Lung (tissue), 12 donors: ENCODE data around the gene ACIN1. TPM values are rescaled to one million over a fixed set of nuclear protein-coding genes. Genes with fewer than 3 reads are reported as not detected.

ENCODE experiments used
- ATAC-seq: fragments of 200-7000 bp; cut with Tn5 transposase; one replicate; pipeline ENCODE4 v1.9.1; 2020; ENCODE audit warnings: moderate number of reproducible peaks; ENCODE audit not compliant: insufficient read depth, low FRiP score
- DNase-seq, 3 donors: peaks; one replicate each; pipeline ENCODE4 v3.0.0-alpha.2; 2013 to 2017
- H3K27ac ChIP-seq, 2 donors: one replicate each; pipeline ENCODE4 v1.5.1; 2013; ENCODE audit warnings: mild to moderate bottlenecking in 2 of 2, moderate library complexity in 2 of 2, control low read depth in 1 of 2, inconsistent platforms in 1 of 2, low read depth in 1 of 2, low read length in 1 of 2
- H3K27me3 ChIP-seq, 3 donors: one replicate each; pipeline ENCODE4 v1.5.1; 2013; ENCODE audit warnings: low read length in 2 of 3; ENCODE audit not compliant: control insufficient read depth in 3 of 3, insufficient read depth in 3 of 3
- H3K36me3 ChIP-seq, 4 donors: one replicate each; pipeline ENCODE4 v1.5.1; 2013; ENCODE audit warnings: low read length in 4 of 4, mild to moderate bottlenecking in 1 of 4, moderate library complexity in 1 of 4; ENCODE audit not compliant: control insufficient read depth in 4 of 4, insufficient read depth in 4 of 4
- H3K4me1 ChIP-seq, 5 donors: one replicate each; pipeline ENCODE4 v1.5.1; 2013; ENCODE audit warnings: low read length in 5 of 5, mild to moderate bottlenecking in 2 of 5, moderate library complexity in 1 of 5; ENCODE audit not compliant: control insufficient read depth in 5 of 5, insufficient read depth in 5 of 5
- H3K4me3 ChIP-seq: one replicate; pipeline ENCODE4 v1.5.1; 2013; ENCODE audit warnings: mild to moderate bottlenecking, control low read depth, moderate library complexity
- H3K9ac ChIP-seq, 2 donors: one replicate each; pipeline ENCODE4 v1.5.1; 2013; ENCODE audit warnings: low read length in 2 of 2, control low read depth in 1 of 2; ENCODE audit not compliant: insufficient read depth in 1 of 2
- H3K9me3 ChIP-seq, 4 donors: one replicate each; pipeline ENCODE4 v1.5.1; 2013; ENCODE audit warnings: low read length in 3 of 4, mild to moderate bottlenecking in 1 of 4, moderate library complexity in 1 of 4; ENCODE audit not compliant: control insufficient read depth in 4 of 4, insufficient read depth in 3 of 4
- WGBS, 2 donors: extraction: QIAGEN DNeasy Blood & Tissue Kit; methylation state at CpG; one replicate each; pipeline ENCODE4 v1.1.7; 2013; 5-methylcytosine and 5-hydroxymethylcytosine counted together
- polyA plus RNA-seq, 2 donors: library from polyadenylated mRNA; stranded (reverse); fragments of 200-250 nt; gene quantifications; one replicate each; pipeline ENCODE4 v1.2.1, GENCODE V29; 2013
- total RNA-seq, 2 donors: library from RNA; depleted of rRNA in 1 of 2; stranded (reverse); fragments of >200 nt in 1 of 2; gene quantifications; one replicate each; pipeline ENCODE4 v1.2.1, GENCODE V29; 2014 to 2021
- TF ChIP-seq, protein P1 (sequence below): IDR thresholded peaks from 2 replicates; pipeline ENCODE4 v1.5.1; 2012; ENCODE audit warnings: mild to moderate bottlenecking; ENCODE audit errors: control extremely low read depth, extremely low read depth
- donor health status: control.
- donor health status: control.
- donor health status: Bipolar disorder and iron deficiency.
- donor health status: healthy.
- donor health status: DM: yes; HTN: yes; CAD: no.

The ACIN1 gene
- total and polyA plus RNA-seq, 4 donors, result 76.3 to 154 (median 115) TPM

DNA sequence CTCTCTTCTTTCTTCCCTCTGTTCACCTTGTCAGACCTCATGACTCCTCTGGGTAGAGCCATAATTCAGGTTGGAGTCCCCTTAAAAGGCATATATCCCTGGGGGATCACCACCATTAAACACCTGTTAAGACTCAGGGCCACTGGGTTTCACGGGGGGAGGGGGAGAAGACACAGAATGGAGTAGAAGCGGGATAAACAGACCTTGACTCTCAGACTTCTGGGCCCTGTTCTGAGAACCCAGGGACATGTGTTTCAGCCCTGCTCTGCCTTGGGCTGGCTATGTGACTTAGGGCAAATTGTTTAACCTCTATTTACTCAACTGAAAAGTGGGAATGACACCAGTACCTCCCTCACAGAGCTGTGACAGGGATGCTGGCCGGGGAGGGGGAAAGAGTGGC is 42.3 kb downstream of the ACIN1 start:
- no peak for DNase-seq

DNA sequence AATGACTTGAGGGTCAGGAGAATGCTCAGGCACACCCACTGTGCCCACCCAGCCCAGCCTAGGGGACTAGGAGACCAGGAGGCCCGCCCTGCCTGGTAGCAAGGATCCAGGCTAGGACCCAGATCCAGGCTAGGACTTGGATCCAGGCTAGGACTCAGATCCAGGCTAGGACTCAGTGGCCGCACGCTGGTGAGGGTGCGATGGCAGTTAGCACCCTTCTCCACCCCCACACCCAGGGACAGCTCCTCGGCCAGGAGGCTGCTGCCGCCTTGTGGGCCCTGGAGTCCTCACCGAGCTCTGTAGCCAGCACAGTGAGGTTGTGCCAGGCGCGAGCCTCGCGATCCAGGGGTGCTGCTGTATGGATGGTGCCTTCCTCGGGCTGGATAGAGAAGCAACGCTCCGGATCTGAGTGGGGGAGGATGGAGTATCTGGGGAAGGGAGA is 42.7 kb downstream of the ACIN1 start:
- TF ChIP-seq, protein P1, sequence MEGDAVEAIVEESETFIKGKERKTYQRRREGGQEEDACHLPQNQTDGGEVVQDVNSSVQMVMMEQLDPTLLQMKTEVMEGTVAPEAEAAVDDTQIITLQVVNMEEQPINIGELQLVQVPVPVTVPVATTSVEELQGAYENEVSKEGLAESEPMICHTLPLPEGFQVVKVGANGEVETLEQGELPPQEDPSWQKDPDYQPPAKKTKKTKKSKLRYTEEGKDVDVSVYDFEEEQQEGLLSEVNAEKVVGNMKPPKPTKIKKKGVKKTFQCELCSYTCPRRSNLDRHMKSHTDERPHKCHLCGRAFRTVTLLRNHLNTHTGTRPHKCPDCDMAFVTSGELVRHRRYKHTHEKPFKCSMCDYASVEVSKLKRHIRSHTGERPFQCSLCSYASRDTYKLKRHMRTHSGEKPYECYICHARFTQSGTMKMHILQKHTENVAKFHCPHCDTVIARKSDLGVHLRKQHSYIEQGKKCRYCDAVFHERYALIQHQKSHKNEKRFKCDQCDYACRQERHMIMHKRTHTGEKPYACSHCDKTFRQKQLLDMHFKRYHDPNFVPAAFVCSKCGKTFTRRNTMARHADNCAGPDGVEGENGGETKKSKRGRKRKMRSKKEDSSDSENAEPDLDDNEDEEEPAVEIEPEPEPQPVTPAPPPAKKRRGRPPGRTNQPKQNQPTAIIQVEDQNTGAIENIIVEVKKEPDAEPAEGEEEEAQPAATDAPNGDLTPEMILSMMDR, result no peak
- DNase-seq, result no peak
- ATAC-seq, result no peak
- H3K4me3 ChIP-seq, result no peak overlapping the region
- H3K36me3 ChIP-seq, result peaks cover 0 to 6% (median under 1%) of the 10 kb centered on the region in 4 donors
- H3K9me3 ChIP-seq, result no peaks in the 10 kb centered on the region
- no peak overlapping the region for H3K9ac ChIP-seq
- H3K4me1 ChIP-seq, result peaks cover 0 to 22% (median 0%) of the 10 kb centered on the region in 5 donors
- no peaks in the 10 kb centered on the region for H3K27me3 ChIP-seq
- no peak overlapping the region for H3K27ac ChIP-seq
- WGBS, 2 donors, result 79 to 87% methylated on average over 14 of the region's 14 CpGs

More for the DNA sequence above, 42.3 kb downstream of the ACIN1 start:
- H3K36me3 ChIP-seq, result peaks cover 0 to 6% (median under 1%) of the 10 kb centered on the region in 4 donors
- peaks cover 0 to 18% (median 0%) of the 10 kb centered on the region in 5 donors for H3K4me1 ChIP-seq
- TF ChIP-seq, protein P1, result no peak
- WGBS, 2 donors, result 81 to 85% methylated on average over 3 of the region's 3 CpGs
- no peak overlapping the region for H3K27ac ChIP-seq
- H3K4me3 ChIP-seq, result no peak overlapping the region
- no peaks in the 10 kb centered on the region for H3K27me3 ChIP-seq
- no peaks in the 10 kb centered on the region for H3K9me3 ChIP-seq
- no peak overlapping the region for H3K9ac ChIP-seq
- no peak for ATAC-seq

DNA sequence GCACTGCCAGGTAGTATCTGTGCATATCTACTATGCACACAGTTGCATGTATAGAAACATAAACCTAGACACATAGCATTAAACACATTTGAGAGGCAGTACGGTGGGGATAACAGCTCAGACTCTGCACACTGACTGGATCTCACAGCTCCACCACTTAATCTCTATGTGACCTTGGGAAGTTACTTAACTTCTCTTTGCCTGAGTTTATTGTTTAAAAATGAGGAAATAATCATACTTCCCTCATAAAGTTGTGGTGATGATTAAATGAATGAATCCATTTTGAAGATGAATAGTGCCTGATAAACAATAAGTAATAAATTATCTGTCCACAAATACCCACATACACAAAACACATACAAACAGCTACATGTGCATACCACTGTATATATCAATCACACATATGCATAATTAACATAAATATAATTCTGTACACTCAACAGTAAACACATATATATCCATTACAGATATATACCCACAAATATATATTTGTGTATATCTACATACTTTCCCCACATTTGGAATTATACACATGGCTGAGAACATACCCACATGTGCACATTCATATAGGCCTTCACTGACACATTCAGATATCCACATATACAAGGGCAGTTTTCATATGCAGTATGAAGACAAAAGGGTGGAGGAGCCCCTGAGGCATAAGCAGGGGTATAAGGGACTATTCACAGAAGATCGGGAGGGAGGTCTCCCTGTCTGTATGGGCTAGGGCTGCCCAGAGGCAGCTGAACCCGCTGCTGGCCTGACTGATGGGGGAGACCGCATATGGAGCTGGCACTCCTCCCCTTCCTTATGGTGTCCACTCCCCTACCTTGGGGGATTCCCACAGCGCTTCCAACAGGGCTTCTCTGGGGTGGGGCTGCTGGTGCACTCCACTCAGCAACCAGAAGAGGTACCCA is 43.5 kb downstream of the ACIN1 start:
- WGBS, 2 donors, result 86 to 87% methylated on average over 5 of the region's 5 CpGs
- no peak overlapping the region for H3K9ac ChIP-seq
- ATAC-seq, result no peak

More for the DNA sequence above, 43.5 kb downstream of the ACIN1 start:
- no peaks in the 10 kb centered on the region for H3K9me3 ChIP-seq
- peaks cover 0 to 6% (median under 1%) of the 10 kb centered on the region in 4 donors for H3K36me3 ChIP-seq
- H3K27ac ChIP-seq, result no peak overlapping the region
- peaks cover 0 to 19% (median 0%) of the 10 kb centered on the region in 5 donors for H3K4me1 ChIP-seq
- H3K4me3 ChIP-seq, result no peak overlapping the region
- TF ChIP-seq, protein P1, result no peak
- no peak for DNase-seq
- no peaks in the 10 kb centered on the region for H3K27me3 ChIP-seq
